GM13976 (cell line): Measurements from ENCODE around the gene PELI3.
A peak's percentile ranks its signal among the peaks of the same experiment; 100 is the strongest.
"Not testable (repeated sequence)": the region's sequence is repeated elsewhere in the genome, so short reads cannot be mapped to it uniquely, and the experiment has no call there.

Source experiments
- DNase-seq: peaks from one replicate; pipeline ENCODE4 v3.0.0; 2012; ENCODE audit warnings: low spot score
- in situ Hi-C: fragments of 300-500 bp; cut with MboI; formaldehyde crosslinking; loops from one replicate; pipeline ENCODE4 v1.12.0; 2022; ENCODE audit warnings: low sequenced_read_pairs, mixed read lengths, inconsistent platforms; ENCODE audit not compliant: unreplicated experiment
- TF ChIP-seq, protein P1 (sequence below): IDR thresholded peaks from 2 replicates; pipeline ENCODE4 v1.5.1; 2012; ENCODE audit warnings: borderline replicate concordance, mild to moderate bottlenecking; ENCODE audit not compliant: insufficient read depth; ENCODE audit errors: extremely low read depth, missing control alignments, control extremely low read depth

The PELI3 gene

DNA sequence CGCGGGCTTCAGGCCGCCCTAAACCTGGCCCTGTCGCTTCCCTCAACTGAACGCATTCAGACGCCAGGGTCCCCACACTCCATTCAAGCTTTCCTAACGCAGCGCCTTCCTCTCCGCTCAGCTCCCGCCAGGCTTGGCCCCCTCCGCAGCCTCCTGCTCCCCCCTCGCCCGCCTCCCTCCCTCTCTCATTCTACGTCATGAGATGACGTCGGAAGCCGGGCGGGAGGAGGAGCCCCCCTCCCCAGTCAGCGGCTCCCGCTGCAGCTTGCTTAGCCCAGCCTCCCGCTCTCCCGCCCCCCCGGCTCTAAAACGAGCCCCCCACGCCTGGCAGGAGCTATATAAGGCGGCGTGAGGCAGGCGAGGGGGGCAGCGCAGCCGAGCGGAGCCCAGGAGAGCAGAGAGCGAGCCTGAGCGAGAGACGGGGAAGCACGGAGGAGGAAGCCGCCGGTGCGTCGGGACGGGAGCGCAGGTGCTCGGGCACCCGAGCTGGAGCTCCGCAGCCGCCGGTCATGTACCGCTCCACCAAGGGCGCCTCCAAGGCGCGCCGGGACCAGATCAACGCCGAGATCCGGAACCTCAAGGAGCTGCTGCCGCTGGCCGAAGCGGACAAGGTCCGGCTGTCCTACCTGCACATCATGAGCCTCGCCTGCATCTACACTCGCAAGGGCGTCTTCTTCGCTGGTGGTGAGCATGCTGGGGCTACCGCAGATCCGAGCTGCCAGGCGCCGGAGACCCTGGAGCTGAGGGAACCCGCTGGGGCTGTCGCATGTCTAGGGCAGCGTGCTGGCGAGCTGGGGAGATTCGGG, 45.8 kb upstream of the PELI3 start, which contains the start of gene NPAS4:
TSS of gene NPAS4 (plus strand) at position 365 of the 806 bp plus-strand sequence. CDS start at position 510, 145 bp downstream.
- TF ChIP-seq, protein P1, sequence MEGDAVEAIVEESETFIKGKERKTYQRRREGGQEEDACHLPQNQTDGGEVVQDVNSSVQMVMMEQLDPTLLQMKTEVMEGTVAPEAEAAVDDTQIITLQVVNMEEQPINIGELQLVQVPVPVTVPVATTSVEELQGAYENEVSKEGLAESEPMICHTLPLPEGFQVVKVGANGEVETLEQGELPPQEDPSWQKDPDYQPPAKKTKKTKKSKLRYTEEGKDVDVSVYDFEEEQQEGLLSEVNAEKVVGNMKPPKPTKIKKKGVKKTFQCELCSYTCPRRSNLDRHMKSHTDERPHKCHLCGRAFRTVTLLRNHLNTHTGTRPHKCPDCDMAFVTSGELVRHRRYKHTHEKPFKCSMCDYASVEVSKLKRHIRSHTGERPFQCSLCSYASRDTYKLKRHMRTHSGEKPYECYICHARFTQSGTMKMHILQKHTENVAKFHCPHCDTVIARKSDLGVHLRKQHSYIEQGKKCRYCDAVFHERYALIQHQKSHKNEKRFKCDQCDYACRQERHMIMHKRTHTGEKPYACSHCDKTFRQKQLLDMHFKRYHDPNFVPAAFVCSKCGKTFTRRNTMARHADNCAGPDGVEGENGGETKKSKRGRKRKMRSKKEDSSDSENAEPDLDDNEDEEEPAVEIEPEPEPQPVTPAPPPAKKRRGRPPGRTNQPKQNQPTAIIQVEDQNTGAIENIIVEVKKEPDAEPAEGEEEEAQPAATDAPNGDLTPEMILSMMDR: no peak
- in situ Hi-C loops: no loop called here
- no peak for DNase-seq

DNA sequence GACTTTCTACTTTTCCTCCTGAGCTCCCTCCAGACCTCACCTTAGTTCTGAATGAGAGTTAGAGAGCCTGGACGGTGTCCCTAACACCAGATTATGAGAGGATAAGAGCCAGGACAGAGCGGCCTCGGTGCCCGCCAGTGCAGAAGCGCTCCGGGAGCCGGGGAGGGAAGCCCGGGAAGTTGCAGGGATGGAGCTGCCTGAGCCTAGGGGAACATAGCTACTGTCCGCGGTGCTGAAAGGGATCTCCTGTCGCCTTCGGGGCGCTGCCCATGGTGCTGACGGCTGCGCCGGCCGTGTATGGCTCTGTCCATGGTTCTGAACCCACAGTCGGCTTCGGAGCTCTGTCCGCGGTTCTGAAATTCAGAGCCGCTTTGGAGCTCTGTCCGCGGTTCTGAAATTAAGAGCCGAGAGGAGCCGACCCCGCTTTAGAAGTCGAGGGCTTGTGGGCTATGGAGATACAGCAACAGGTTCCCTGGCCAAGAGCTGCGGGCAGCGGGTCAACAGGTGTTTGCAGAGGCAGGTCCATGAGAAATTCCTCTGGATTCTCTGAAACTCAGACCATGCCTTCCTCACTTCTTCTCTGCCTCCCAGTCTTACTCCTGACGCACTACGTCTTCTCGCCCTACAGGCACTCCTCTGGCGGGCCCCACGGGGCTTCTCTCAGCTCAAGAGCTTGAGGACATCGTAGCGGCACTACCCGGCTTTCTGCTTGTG, 45.1 kb upstream of the PELI3 start:
- TF ChIP-seq, protein P1: no peak
- in situ Hi-C loops: no loop called here

DNA sequence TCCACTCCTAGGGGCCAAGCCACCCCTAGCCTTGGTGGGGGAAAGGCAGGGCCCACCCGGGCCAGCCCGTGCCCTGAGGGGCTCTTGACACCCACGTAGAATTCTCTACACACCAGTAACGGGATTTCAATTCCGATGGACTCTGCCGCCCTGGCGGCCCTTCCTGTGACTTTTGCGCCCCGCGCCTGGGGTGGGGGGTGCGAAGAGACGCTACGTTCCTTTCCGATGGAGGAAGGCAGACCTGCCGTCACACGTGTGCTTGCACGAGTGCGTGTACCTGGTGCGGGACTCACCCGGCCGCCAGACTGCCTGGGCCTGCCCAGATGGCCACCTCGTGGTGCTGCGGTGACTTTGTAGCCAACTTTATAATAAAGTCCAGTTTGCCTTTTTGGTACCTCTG, 40.4 kb upstream of the PELI3 start:
- TF ChIP-seq, protein P1: no peak
- DNase-seq: no peak
- in situ Hi-C loops: no loop called here

More for the DNA sequence above, 45.1 kb upstream of the PELI3 start:
- DNase-seq: peak; percentile 94

DNA sequence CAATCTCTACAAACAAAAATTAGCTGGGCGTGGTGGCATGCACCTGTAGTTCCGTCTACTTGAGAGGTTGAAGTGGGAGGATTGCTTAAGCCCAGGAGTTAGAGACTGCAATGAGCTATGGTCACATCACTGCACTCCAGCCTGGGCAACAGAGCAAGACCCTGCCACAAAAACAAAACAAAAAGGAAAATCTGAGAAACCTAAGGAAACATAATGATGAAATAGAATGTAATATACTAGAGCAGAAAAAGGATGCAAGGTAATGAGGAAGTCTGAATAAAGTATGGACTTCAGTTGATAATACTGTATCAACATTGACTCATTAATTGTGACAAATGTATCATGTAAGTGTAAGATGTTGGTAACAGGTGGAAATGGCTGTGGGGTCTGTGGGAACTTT, 37.8 kb upstream of the PELI3 start:
- no peak for DNase-seq
- TF ChIP-seq, protein P1: no peak
- in situ Hi-C loops: no loop called here

DNA sequence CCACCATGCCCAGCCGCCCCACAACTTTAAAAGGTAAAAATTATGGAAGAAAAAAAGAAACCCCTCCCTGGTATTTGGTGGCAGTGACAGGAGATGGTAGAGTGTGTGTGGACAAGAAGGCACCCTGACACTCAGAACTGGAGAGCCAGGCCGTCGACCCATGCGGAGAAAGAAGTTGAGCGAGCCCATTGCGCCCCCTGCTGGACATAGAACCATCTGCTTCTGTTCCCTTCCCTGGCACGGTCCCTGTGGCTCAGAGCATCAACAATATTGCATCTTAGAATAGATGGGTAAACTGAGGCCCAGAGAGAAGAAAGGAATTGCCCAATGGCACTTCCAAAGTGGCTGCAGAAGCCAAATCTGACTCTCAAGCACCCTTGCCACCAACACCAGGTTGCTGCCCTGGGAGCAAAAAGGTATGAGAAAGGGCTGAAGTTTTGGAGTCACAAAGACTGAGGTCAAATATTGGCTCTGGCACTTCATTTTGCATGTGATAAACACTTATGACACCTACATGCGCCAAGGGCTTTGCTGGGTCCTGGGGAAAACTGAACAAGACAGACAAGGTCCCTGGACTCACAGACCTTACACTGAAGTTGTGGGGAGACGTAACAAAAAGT, 36.6 kb upstream of the PELI3 start:
- peak; percentile 83 for DNase-seq
- in situ Hi-C loops: no loop called here
- TF ChIP-seq, protein P1: peak; percentile 78

DNA sequence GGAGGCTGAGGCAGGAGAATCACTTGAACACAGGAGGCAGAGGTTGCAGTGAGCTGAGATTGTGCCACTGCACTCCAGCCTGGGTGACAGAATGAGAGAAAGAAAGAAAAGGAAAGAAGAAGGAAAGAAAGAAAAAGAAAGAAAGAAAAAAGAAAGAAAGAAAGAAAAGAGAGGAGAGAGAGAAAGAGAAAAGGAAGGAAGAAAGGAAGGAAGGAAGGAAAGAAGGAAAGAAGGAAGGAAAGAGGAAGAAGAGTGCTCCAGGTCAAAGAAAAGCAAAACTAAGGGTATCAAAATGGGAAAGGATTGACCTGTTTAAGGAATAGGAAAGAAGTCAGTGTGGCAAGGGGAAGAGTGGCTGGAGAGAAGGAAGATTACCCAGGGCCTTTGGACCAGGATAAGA, 35.4 kb upstream of the PELI3 start:
- in situ Hi-C loops, DNase-seq: not testable (repeated sequence)

DNA sequence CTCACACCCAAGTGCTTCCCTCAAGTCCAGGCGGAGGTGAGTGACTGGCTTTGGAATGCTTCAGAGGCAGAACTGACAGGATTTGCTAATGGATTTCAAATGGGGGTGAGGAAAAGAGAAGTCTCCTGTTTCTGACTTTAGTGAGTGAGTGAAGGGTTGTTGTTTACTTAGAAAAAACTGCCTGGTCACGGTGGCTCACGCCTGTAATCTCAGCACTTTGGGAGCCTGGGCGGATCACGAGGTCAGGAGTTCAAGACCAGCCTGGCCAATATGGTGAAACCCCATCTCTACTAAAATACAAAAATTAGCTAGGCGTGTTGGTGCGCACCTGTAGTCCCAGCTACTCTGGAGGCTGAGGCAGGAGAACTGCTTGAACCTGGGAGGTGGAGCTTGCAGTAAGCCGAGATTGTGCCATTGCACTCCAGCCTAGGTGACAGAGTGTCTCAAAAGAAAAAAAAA, 34.8 kb upstream of the PELI3 start:
- DNase-seq, in situ Hi-C loops: not testable (repeated sequence)
